Measurements from ENCODE around the gene SLC2A11.

DNA sequence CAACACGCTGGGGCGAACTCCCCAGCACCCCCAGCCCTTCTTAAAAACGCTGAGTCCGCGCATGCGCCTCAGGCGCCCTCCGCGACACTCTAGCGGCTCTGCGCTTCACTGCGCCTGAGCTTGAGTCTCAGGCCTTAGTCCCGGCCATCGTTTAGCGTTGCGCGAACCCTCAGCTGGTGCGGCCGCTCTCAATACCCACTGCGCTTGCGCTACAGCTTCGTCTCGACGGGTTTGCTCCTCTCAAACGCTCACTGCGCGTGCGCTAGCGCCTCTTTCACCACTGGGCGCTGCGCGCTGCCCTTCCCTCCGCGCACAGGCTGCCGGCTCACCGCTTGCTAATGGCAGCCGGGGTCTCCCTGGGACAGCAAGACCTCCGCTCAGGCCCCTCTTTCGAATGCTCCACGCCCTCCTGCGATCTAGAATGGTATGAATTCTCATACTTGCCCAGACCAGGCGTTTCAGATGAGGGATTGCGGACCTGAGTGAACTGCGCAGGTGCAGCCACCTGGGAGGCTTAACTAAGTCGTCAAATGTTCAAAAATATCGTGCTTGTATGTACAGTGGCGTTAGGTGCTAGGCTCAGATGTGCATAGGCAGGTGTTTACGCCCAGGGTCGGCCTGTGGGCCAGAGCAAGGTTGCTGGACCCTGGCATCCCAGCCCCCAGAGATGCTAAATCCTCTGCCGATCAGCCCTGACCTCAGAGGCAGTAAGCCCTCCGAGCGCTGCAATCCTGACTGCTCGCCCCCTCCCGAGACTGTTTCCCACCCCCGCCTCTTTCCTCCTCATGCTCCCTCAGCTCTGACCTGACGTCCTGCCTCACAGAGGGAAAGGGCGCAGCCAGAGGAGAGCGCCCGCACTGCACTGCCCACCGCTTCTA lies at the start of gene SLC2A11:
- TF ChIP-seq ZNF444 (CRISPR knock-in tag; IDR thresholded peaks at IDR 0.05): no peak
- no peak for TF ChIP-seq RBM17 (IDR thresholded peaks at IDR 0.05; ENCODE audit: borderline replicate concordance, low read depth, low read length)
- TF ChIP-seq PHTF2 (CRISPR knock-in tag; IDR thresholded peaks at IDR 0.05): no peak
